Hepatocyte (in vitro differentiated cells): ENCODE results near the gene APOL4. TPM values are rescaled to one million over a fixed set of nuclear protein-coding genes. Genes with fewer than 3 reads are reported as not detected.
"Not testable (repeated sequence)": the region's sequence is repeated elsewhere in the genome, so short reads cannot be mapped to it uniquely, and the experiment has no call there.

Experiments used
- DNase-seq: peaks from one replicate; pipeline ENCODE4 v3.0.0-alpha.2; 2016; ENCODE audit warnings: low spot score
- H2AFZ ChIP-seq: fragments of 200-600 bp; sonication (generic); 2 replicates; pipeline ENCODE4 v1.6.0; 2016; ENCODE audit warnings: antibody characterized with exemption, mild to moderate bottlenecking
- H3K27ac ChIP-seq: fragments of 200-600 bp; sonication (generic); 2 replicates; pipeline ENCODE4 v1.5.1; 2016; ENCODE audit warnings: mild to moderate bottlenecking
- H3K27me3 ChIP-seq: fragments of 200-600 bp; sonication (generic); 2 replicates; pipeline ENCODE4 v1.6.1; 2016
- H3K36me3 ChIP-seq: fragments of 200-600 bp; sonication (generic); replicated peaks from 2 replicates; pipeline ENCODE4 v1.5.1; 2016; ENCODE audit warnings: low read depth; ENCODE audit not compliant: insufficient read depth
- H3K4me1 ChIP-seq: fragments of 200-600 bp; sonication (generic); 2 replicates; pipeline ENCODE4 v1.5.1; 2016; ENCODE audit warnings: mild to moderate bottlenecking, moderate library complexity; ENCODE audit not compliant: insufficient read depth
- H3K4me2 ChIP-seq: fragments of 200-600 bp; sonication (generic); 2 replicates; pipeline ENCODE4 v1.6.0; 2016
- H3K4me3 ChIP-seq: fragments of 200-600 bp; sonication (generic); 2 replicates; pipeline ENCODE4 v1.5.1; 2016; ENCODE audit warnings: mild to moderate bottlenecking
- H3K79me2 ChIP-seq: fragments of 200-600 bp; sonication (generic); 2 replicates; pipeline ENCODE4 v1.6.0; 2017; ENCODE audit warnings: mild to moderate bottlenecking
- H3K9me2 ChIP-seq: fragments of 200-600 bp; sonication (generic); replicated peaks from 2 replicates; pipeline ENCODE4 v1.6.0; 2017; ENCODE audit warnings: mild to moderate bottlenecking; ENCODE audit not compliant: insufficient read depth
- H3K9me3 ChIP-seq: fragments of 200-600 bp; sonication (generic); 2 replicates; pipeline ENCODE4 v1.5.1; 2016; ENCODE audit warnings: low read depth, mild to moderate bottlenecking
- H4K20me1 ChIP-seq: fragments of 200-600 bp; sonication (generic); 2 replicates; pipeline ENCODE4 v1.6.0; 2016; ENCODE audit warnings: mild to moderate bottlenecking; ENCODE audit not compliant: insufficient read depth, poor library complexity, severe bottlenecking
- CTCF ChIP-seq: fragments of 200-600 bp; sonication (generic); IDR thresholded peaks from 2 replicates; pipeline ENCODE4 v1.5.1; 2016; ENCODE audit warnings: antibody characterized with exemption, mild to moderate bottlenecking; ENCODE audit not compliant: poor library complexity
- EZH2 ChIP-seq: fragments of 200-600 bp; sonication (generic); IDR thresholded peaks from 2 replicates; pipeline ENCODE4 v1.6.1; 2016; ENCODE audit warnings: antibody characterized with exemption, mild to moderate bottlenecking, borderline replicate concordance
- EZH2phosphoT487 ChIP-seq: fragments of 200-600 bp; sonication (generic); IDR thresholded peaks from one replicate; pipeline ENCODE4 v1.6.1; 2018; ENCODE audit warnings: antibody characterized with exemption, mild to moderate bottlenecking, low read depth, moderate library complexity; ENCODE audit not compliant: unreplicated experiment, severe bottlenecking
- WGBS: methylation state at CpG from one replicate; pipeline ENCODE4 v1.1.6; 2016; ENCODE audit warnings: low lambda C conversion rate; ENCODE audit errors: missing lambda C conversion rate; 5-methylcytosine and 5-hydroxymethylcytosine counted together
- polyA plus RNA-seq: library from polyadenylated mRNA; unstranded; fragments of >200 nt; fragmentation: Nextera tagmentation; extraction: Ambion mirVana; gene quantifications from 2 replicates; pipeline ENCODE4 v1.2.1, GENCODE V29; 2016
- total RNA-seq: library from RNA; depleted of rRNA; stranded (reverse); fragments of >200 nt; gene quantifications from 2 replicates; pipeline ENCODE4 v1.2.3, GENCODE V29; 2014

Gene APOL4
- total and polyA plus RNA-seq, 2 experiments from 2014 or later, result 0.97 to 2.8 TPM

GRCh38 chr22:36156119-36156514, 45.5 kb downstream of the APOL4 start:
- H2AFZ ChIP-seq, result no peak overlapping the region
- H3K4me3 ChIP-seq, result no peak overlapping the region

GRCh38 chr22:36155702-36156101, 45.9 kb downstream of the APOL4 start:
- Histone ChIP-seq H3K79me2 (no peaks in the 10 kb centered on the region), H3K4me2 (peak overlapping the region; percentile 52), H3K9me2 (no peaks in the 10 kb centered on the region), H3K27me3 (no peaks in the 10 kb centered on the region), H2AFZ (no peak overlapping the region), H3K4me3 (no peak overlapping the region), H3K27ac (peak overlapping the region; percentile 79), H4K20me1 (no peaks in the 10 kb centered on the region), H3K36me3 (no peaks in the 10 kb centered on the region), H3K4me1 (peaks cover 22% of the 10 kb centered on the region), H3K9me3 (no peaks in the 10 kb centered on the region)
- peak; percentile 45 for DNase-seq
- no peak for TF ChIP-seq EZH2
- WGBS, result 76% methylated on average over 7 of the region's 7 CpGs

More at GRCh38 chr22:36156119-36156514, 45.5 kb downstream of the APOL4 start:
- Histone ChIP-seq H3K4me1 (peaks cover 22% of the 10 kb centered on the region), H3K27ac (peak overlapping the region; percentile 76), H3K9me2 (no peaks in the 10 kb centered on the region), H3K27me3 (no peaks in the 10 kb centered on the region), H3K36me3 (no peaks in the 10 kb centered on the region), H3K4me2 (peak overlapping the region; percentile 52), H3K9me3 (no peaks in the 10 kb centered on the region), H4K20me1 (no peaks in the 10 kb centered on the region), H3K79me2 (no peaks in the 10 kb centered on the region)
- TF ChIP-seq EZH2, result no peak
- no peak for TF ChIP-seq EZH2phosphoT487
- no peak for TF ChIP-seq CTCF
- 85% methylated on average over 8 of the region's 8 CpGs for WGBS
- no peak for DNase-seq

- H4K20me1 ChIP-seq, result no peaks in the 10 kb centered on the region
- TF ChIP-seq EZH2phosphoT487 (no peak), CTCF (no peak), EZH2 (no peak)
- WGBS, result 90% methylated on average over 3 of the region's 3 CpGs
- no peaks in the 10 kb centered on the region for H3K9me2 ChIP-seq
- H3K36me3 ChIP-seq, result no peaks in the 10 kb centered on the region
- no peak overlapping the region for H3K4me3 ChIP-seq
- H3K27ac ChIP-seq, result peak overlapping the region; percentile 20
- H3K9me3 ChIP-seq, result no peaks in the 10 kb centered on the region
- no peaks in the 10 kb centered on the region for H3K79me2 ChIP-seq
- no peak for DNase-seq
- no peaks in the 10 kb centered on the region for H3K27me3 ChIP-seq
- H3K4me1 ChIP-seq, result peaks cover 22% of the 10 kb centered on the region
- H2AFZ ChIP-seq, result no peak overlapping the region
- H3K4me2 ChIP-seq, result no peak overlapping the region
Measured at GRCh38 chr22:36154423-36154945, 47.1 kb downstream of the APOL4 start.

- WGBS, result 67% methylated on average over 12 of the region's 12 CpGs
- peak overlapping the region; percentile 49 for H3K27ac ChIP-seq
- DNase-seq, result no peak
Measured at GRCh38 chr22:36153501-36154422, 47.8 kb downstream of the APOL4 start.

GRCh38 chr22:36152821-36153220, 48.8 kb downstream of the APOL4 start:
- H2AFZ ChIP-seq, H3K9me3 ChIP-seq, H3K4me3 ChIP-seq, H3K27ac ChIP-seq, H4K20me1 ChIP-seq, H3K4me2 ChIP-seq, H3K27me3 ChIP-seq, H3K36me3 ChIP-seq, H3K79me2 ChIP-seq, H3K9me2 ChIP-seq, DNase-seq: not testable (repeated sequence)
- peaks cover 22% of the 10 kb centered on the region for H3K4me1 ChIP-seq
- 91% methylated on average over 4 of the region's 4 CpGs for WGBS

More at GRCh38 chr22:36153501-36154422, 47.8 kb downstream of the APOL4 start:
- H3K79me2 ChIP-seq, result no peaks in the 10 kb centered on the region
- H4K20me1 ChIP-seq, result no peaks in the 10 kb centered on the region
- peaks cover 22% of the 10 kb centered on the region for H3K4me1 ChIP-seq
- H3K4me2 ChIP-seq, result peak overlapping the region; percentile 26
- H3K9me2 ChIP-seq, result no peaks in the 10 kb centered on the region
- no peaks in the 10 kb centered on the region for H3K9me3 ChIP-seq
- TF ChIP-seq EZH2phosphoT487 (no peak), CTCF (no peak), EZH2 (no peak)
- H3K4me3 ChIP-seq, result no peak overlapping the region
- H2AFZ ChIP-seq, result no peak overlapping the region
- H3K36me3 ChIP-seq, result no peaks in the 10 kb centered on the region
- no peaks in the 10 kb centered on the region for H3K27me3 ChIP-seq
